Suppressor macrophage treated with lipopolysaccharide for 4 hours (primary cell): ENCODE data around the gene SPTBN1.

Experiments
- DNase-seq: peaks from one replicate; pipeline ENCODE4 v3.0.0-alpha.2; 2020

Gene SPTBN1

DNA sequence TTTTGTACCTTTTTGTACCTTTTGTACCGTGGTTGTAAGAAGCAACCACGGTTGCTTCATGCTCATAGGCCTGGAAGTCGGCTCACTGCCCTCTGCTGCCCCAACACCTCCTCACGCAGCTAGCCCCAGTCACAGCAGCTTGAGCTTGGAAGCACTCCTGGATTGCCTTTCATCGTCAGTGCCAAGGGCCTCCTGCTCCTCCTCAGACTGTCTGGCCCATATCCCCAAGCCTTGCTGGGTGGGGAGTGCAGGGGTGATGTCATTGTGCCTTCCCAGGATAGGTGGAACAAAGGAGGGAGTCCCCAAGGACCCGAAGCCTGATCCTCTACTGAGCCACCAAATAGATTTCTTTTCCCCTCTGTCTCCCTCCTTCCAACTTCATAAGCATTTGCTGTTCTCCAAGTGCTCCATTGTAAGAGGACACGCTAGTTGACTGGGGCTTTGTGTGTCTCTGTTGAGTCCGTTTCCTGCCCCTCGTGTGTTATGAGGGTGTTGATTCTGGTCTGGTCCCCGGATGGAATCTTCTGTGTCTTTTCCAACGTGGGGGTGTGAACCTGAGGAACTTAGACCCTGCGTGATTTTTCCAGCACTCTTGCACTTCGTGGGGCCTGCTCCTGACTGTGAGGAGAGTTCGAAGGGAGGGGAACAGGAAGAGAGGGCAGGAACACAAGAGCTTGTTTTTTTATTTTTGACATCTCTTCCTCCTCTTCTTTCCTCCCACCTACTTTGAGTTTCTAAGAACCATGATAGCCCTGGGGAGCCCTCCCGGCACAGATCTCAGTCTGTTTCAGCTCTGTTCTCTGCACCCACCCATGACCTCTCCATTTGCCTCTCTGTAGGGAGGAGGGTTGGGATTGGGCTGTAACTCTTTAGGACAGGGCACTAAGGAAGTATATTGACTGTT is 140.1 kb downstream of the SPTBN1 start:
- no peak for DNase-seq

DNA sequence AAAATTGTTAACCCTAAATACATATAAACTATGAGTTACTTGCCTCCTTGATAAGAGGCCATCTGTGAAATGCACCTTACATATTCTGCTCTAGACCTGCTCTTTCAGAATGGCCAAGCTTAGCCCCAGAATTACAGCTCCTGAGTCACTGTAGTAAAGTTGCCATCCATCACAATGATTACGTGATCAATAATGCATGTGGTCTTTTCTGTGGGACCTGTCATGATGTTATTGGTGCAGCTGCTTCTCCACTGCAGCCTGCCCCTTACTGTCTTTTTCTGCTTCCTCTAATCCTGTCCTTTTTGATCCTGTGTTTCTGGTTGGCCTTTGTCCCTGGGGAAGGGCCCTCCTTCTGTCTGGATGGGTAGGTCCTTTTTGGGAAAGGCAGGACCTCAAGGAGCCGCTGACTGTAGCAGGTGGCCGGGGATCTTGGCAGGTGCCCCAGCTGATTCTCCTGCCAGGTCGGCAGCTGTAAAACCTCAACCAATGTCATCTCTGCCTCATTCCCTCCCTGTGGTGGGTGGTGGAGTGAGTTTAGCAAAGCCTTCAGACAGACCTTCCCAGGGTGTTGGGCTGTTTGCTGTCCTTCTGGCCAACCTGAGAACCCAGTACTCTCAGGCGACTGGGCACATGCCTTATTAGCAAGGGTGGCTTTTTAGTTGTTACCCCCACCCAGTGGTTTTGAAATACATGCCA is 141.2 kb downstream of the SPTBN1 start:
- DNase-seq: no peak

DNA sequence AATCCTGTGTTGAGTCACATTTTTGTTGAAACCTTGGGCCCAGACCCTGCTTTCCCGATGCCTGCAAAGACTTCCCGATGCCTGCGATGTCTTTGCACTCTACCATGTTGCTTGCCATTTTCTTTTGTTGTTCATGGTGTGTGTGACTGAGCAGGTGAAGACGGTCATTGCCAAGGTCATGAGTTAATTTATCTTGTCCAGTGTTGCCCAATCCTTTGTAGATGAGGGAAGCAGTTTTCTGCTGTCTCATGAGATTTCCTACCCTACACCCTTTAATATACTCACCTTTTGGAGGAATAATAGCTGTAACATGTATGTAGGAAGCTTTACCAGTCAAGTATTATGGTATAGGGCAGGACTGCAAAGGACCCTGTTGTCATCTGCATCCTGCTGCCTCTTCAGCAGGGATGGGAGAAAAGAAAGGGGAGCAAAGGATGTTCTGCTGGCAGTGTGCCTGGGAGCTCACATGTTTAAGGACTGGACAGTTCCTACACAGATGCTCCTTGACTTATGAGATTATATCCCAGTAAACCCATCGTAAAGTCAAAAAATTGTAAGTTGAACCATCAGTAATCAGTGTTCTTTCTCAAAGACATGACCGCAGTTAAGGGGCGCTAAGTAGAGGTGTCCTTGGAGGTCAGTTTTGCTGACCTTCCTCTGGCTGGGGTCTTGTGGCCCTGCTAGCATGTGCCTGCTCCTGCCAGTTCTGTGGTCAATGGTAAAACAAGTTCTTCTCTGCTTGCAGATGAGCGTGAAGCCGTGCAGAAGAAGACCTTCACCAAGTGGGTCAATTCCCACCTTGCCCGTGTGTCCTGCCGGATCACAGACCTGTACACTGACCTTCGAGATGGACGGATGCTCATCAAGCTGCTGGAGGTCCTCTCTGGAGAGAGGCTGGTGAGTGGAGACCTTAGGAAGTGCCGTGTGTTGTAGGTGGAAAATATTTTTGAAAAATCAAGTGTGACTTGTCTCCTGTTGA is 142.5 kb downstream of the SPTBN1 start:
- DNase-seq: no peak

DNA sequence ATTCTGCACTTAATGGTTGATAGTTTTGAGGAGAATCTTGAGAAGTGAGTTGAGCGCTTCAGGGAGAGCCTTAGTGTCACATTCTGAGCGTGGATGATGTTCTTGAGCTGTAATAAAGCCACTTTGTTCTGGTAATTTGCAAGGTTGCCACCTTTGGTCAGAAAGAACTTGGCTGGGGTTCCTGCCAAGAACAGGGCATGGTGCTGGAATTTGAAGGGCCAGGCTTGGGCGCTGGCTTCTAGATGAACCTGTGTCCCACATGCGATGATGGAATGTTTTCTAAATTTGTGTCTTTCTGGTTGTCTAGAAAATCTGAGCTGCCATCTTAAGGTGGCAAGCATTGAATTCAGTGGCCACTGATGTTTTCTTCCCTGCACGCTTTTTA is 143.2 kb downstream of the SPTBN1 start:
- no peak for DNase-seq

DNA sequence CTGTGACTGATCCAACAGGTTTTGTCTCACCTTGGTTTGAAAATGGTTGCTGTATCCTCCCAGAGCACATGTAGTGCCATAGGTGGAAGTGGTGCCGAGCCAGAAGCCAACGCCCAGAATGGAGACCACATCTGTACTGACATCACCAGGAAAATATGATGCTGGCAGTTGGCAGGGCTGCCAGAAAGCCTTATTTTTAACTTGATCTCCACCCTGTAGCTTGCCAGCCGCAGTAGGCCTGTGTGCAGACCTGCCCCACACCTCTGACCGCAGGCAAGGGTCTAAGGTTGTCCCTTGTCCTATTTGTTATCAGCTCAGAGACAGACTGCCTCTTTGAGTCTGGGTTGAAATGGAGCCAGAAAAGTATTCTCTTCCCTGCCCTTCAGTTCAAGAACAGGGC is 143.8 kb downstream of the SPTBN1 start:
- DNase-seq: no peak

DNA sequence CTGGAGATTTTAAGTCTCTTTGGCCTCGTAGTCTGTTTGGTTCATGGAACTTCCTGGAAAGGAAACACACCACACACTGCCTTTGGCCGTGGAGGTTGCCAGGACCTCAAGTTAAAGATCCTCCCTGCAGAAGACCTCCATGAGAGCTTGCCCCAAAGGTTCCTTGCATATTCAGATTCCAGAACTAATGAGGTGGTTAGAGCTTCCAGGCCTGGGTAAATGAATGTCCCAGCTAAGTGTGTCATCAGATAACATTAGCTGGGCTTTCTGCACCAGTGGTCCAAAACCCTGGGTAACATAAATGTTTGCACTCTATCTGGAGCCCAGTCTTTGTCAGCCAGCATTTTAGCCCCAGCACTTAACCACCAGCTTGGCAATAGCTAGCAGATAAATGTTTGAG is 145.2 kb downstream of the SPTBN1 start:
- no peak for DNase-seq

DNA sequence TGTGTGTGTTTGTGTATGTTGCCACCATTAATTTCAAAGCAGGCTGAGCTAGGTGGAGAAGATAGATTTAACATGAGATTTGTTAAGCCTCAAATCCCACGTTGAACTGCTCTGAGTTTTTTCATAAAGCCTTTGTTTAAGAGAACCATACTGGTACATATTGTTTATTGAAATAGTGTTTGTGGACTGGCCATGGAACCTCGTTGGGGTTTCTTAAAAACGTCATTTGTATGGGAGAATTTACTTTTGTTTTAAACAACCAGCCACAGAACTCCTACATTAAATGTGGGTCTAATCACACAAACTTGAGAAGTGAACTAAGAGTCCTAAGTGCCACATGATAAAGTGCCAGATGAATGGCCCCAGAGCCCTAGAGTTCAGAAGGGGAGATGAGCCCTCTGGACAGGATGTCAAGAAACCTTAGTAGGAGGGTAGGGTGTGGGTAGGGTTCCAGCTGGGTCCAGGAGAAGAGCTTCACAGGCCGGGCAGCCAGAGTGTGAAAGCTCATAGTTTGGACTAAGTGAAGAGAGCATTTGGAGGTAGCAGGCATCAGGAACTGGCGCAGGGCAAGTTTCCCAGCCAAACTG is 146.7 kb downstream of the SPTBN1 start:
- DNase-seq: no peak

DNA sequence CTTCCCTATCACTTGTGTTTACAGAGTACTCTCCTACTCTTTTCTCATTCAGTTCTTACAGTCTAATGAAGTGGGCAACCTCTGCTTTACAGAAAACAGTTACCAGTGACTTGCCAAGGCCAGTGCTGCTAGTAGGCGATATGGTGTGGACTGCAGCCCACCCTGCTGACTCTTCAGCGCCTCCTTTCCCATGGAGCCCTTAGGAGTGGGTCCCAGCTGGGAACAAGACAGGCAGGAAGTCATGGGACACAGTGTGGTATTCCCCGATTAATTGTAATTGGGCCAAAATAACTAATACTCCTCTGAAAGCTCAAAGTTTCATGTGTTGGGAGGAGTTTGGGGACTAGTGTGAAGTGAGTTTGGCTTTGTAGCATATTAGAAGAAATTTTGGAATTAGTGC is 147.2 kb downstream of the SPTBN1 start:
- no peak for DNase-seq

DNA sequence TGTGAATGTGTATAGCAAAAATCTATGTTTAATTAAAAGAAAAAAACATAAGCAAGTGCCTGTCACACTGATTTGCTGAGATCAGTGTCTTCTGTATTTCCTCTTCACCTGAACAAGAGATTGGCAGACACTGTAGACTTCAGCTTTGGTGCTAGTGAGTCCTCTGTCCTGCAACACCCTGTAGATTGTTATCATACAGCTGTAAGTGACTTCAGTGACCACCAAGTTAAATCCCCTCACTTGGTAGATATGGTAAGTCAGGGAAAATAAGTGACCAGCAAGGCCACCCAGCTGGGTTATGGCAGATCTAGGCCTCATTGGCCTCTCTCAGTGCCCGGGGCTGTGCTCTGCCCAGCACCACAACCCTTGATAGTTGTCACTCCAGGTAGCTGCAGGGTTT is 147.7 kb downstream of the SPTBN1 start:
- no peak for DNase-seq

DNA sequence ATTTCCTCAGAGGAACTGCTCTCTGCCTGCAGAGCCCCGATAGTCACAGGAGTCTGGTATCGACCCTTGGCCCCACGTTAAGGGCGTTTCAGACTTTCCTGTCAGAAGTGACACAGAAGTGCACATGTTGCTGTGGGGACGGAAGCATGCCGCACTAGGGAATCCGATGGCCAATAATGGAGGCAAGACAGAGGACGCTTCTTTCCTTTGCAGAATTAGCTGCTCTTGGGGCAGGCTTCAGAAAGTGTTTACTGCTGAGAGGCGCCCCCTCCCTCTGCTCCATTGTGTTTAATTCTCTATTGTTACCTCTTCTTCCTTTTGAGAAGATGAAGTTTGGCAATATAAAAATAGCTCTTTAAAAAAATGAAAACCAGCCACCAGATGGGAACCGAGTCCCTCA is 148.7 kb downstream of the SPTBN1 start:
- DNase-seq: no peak

DNA sequence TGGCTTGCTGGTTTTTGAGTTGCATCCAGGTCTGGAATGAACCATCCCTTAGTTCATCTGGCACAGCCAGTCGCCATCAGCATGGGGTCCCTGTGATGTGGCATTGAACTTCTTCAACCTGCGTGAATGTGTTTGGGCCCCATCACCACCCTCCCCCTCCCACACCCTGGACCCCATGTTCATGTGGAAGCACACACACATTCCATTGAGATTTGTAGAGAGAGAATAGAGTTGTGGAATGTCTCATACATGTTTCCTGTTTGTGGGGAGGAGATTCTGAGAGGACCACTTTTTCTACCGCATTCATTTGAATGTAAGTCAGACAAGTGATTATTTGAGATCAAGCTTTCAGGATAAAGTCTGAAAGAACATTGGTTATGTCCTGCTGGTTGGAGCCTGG is 149.7 kb downstream of the SPTBN1 start:
- DNase-seq: no peak

DNA sequence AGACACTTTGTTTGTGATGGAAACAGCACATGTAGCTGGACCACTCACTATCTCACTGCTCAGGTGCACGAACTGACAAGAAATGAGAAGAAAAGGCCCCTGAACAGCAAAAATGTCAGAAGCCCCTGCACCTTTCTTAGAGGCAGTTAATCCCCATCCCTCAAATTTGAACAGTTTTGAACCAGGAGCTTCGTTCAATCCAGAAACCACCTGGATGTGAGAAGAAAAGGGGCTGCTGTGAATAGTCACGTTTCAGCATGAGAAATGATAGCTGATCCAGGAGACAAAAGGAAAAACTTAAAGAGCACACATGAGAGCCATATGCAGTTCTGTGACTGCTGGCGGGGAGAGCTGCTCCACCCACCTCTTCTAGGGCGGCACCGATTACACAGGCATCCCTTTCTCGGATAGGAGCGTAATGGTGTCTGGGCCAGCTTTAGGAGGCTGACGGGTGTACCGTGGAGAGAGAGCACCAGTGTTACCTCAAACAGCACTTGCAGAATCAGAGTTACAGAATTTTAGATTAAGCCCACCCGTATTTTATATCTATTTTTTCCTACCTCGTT is 150.3 kb downstream of the SPTBN1 start:
- no peak for DNase-seq

DNA sequence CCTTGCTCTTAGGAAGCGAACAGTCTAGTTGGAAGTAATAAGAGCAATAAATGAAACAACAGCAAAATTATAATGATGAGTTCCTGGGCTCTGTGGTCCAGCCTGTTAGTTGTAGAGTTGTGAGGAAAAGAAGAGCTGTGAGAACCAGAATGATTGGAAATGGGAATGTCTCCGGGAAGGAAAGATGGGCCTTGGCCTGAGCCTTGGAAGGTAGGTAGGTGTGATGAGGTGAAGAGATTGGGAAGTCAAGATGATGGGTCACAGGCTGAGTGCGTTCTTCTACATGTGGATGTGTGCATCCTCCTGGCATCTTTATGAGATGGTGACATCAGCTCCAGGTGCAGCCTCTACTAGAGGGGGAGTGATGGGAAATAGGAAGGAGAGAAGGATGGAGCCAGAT is 152.1 kb downstream of the SPTBN1 start:
- DNase-seq: no peak

DNA sequence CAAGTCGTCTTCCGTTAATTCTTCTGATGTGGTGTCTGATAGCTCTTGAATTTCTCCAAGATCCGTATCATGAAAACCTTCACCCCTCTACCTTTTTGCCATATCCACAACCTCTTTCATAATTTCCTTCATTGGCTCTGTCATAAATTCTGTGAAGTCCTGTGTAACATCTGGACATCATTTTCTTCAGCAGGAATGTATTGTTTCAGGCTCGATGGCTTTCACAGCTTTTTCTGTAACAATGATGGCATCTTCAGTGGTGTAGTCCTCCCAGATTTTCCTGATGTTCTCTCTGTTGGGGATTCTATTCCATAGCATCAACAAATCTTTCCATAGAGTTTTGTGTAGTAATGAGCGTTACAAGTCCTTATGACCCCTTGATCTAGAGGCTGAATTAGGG is 153.1 kb downstream of the SPTBN1 start:
- DNase-seq: no peak

DNA sequence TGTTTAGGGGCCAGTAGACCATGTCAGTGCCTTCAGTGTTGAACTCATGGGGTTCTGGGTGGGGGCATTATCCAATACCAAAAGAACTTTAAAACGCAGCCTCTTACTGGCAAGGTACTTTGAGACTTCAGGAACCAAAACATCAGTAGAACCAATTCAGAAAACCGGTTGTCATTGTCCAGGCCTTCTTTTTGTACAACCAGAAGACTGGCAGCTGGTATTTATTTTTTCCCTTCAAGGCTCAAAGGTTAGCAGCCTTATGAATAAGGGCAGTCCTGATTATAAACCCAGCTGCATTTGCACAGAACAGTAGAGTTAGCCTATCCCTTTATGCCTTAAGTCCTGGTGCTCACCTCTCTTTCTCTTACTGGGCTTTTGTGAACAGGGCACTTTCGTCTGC is 153.5 kb downstream of the SPTBN1 start:
- no peak for DNase-seq

DNA sequence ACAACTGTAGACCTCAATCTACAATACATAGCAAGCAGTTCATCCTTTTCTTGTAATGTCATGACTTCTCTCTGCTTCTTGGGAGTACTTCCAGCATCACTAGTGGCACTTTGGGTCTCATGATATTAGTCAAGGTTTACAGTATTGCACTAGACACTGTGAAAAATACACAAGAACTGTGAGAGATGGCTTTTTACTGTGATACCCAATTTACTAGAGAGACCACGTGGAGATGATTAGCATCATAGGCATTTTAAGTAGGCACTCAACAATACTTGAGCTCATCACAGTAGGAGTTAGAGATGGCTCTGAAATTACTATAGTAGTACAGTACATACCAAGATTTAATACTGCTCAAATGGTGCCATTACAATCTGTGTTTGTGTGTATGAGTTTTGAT is 154.6 kb downstream of the SPTBN1 start:
- DNase-seq: no peak

DNA sequence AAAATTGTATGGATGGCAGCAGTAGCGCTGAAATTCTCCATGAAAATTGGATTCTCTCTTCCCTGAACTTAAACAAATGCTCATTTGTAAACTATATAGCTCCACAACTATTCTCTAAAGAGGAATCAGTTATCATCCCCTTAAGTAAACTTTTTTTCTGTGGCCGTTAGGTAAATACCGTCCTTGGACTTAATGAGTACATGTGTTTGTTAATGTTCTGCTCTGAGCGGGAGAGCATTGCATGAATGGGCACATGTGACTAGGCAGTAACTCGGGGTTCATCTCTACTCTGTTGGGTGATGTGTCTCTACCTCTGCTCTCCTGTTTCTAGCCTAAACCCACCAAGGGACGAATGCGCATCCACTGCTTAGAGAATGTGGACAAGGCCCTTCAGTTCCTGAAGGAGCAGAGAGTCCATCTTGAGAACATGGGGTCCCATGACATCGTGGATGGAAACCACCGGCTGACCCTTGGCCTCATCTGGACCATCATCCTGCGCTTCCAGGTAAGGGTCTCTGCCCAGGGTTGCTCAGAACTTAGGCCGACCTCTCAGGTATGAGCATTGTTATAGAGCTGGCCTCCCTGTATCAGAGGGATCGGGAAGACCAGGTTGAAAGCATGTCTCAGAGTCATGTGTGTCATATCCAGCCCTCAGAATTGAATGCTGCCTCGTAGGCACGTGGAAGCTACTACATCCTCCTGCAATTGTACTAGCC is 155.9 kb downstream of the SPTBN1 start:
- DNase-seq: no peak

DNA sequence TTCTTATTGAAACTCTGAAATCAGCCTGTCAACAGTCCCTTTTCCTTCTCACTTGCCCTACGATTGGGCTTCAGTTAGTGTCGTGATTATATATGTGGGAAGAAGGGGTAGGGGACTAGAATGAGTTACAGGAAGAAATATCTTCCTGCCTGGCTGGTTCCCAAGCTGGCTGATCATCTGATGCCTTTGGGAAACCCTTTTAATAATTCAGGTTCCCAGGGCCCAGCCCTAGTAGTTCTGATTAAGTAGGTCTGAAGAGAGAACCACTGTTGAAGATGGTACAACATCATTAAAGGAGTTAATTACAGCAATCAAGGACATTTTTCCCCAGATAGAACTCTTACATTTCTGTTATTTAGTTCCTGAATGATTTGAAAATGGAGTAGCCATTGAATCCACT is 157.3 kb downstream of the SPTBN1 start:
- DNase-seq: no peak

DNA sequence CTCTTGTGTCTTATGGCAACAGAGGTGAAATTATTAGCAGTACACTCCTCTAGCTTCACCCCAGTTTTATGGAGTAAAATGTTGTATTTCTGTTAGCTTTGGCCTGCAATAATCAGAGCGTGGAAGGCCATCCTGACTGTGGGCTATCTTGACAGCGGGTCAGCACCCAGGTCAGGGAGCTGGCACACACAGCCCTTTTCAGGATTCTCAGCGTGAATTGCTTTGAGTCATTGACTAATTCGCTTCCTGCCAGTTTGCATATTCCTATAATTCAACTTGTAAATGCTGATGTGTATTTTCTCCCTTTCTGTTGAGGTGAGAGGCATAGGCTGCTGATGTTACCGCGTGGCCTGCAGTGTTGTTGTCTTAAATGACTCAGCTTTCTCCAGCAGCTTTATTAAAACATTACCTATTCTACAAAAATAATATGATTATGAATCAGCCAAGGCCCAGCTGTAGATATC is 157.7 kb downstream of the SPTBN1 start:
- no peak for DNase-seq

DNA sequence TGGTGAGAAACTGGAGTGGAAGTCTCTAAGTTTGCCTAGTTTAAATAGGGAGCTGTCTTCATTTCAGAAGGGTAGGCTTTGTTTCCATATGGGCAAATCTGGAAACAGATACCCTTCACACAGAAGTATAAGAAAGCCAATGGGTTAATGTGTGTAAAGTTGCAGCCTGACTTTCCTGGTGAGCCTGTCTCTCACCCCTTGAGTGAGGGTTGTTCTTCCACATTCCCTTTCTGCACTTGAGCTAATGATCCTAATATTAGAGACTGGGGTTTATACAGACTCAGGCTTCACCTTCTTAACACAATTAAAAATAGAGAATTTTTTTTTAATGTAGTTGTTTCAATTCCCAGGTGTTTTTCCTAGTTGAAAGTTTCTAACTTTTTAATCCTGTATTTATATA is 158.7 kb downstream of the SPTBN1 start:
- DNase-seq: no peak

DNA sequence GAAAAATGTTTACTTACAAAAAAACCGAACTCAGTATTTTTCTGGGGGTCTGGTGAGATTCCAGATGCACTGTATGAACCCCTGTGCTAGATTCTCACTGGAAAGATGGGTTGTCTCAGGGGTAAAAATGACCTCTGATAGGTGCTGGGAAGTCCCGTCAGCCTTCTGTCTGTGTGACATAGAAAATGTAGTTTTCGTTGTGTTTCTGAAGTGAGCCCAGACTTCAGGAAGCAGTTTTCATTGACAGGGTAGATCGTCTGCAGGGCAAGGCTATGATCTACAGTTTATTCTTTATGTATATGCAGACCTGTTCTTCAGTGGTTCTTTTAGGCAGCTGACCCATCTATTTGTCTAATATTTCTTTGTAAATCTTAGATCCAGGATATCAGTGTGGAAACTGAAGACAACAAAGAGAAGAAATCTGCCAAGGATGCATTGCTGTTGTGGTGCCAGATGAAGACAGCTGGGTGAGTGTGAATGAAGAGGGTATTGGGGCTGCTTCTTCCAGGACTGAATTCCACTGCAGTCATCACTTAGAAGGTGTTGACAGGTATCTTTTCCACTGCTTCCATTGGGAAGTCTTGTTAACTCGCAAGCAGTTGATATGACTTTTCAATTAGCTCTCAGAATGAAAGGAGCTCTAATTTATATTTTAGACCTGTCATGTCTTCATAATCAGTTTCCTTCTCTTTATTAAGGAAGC is 159.9 kb downstream of the SPTBN1 start:
- no peak for DNase-seq
